ACC112 (cell line): ENCODE measurements around the gene BRAF.
A peak's percentile ranks its signal among the peaks of the same experiment; 100 is the strongest.
"Not testable (repeated sequence)": the region's sequence is repeated elsewhere in the genome, so short reads cannot be mapped to it uniquely, and the experiment has no call there.

Source experiments
- H2AFZ ChIP-seq: fragments of 200-600 bp; sonication (generic); one replicate; pipeline ENCODE4 v1.6.0; 2017; ENCODE audit warnings: antibody characterized with exemption, low read length; ENCODE audit not compliant: unreplicated experiment
- H3K27ac ChIP-seq: fragments of 200-600 bp; sonication (generic); 2 replicates; pipeline ENCODE4 v1.5.1; 2014; ENCODE audit warnings: low read depth, mild to moderate bottlenecking, antibody characterized with exemption, low read length, moderate library complexity
- H3K27me3 ChIP-seq: fragments of 200-600 bp; sonication (generic); 2 replicates; pipeline ENCODE4 v1.6.1; 2014; ENCODE audit warnings: mild to moderate bottlenecking, antibody characterized with exemption, low read length, moderate library complexity, mixed read lengths; ENCODE audit not compliant: insufficient read depth
- H3K36me3 ChIP-seq: fragments of 200-600 bp; sonication (generic); 2 replicates; pipeline ENCODE4 v1.6.1; 2016; ENCODE audit warnings: mild to moderate bottlenecking, antibody characterized with exemption, low read length, moderate library complexity, mixed read lengths; ENCODE audit not compliant: insufficient read depth
- H3K4me1 ChIP-seq: fragments of 200-600 bp; sonication (generic); one replicate; pipeline ENCODE4 v1.6.1; 2016; ENCODE audit warnings: low read length, mixed read lengths; ENCODE audit not compliant: insufficient read depth, unreplicated experiment, control insufficient read depth
- H3K4me3 ChIP-seq: fragments of 200-600 bp; sonication (generic); 2 replicates; pipeline ENCODE4 v1.5.1; 2014; ENCODE audit warnings: mild to moderate bottlenecking, low read depth, low read length
- H3K79me2 ChIP-seq: fragments of 200-600 bp; sonication (generic); one replicate; pipeline ENCODE4 v1.6.0; 2016; ENCODE audit warnings: low read length; ENCODE audit not compliant: control insufficient read depth, unreplicated experiment, insufficient read depth

Gene BRAF

GRCh38 chr7:140918236-140918635 lies 6.5 kb downstream of the BRAF start:
- no peak overlapping the region for H3K4me3 ChIP-seq
- H3K4me1 ChIP-seq, result peaks cover 12% of the 10 kb centered on the region
- no peak overlapping the region for H2AFZ ChIP-seq
- no peak overlapping the region for H3K27ac ChIP-seq
- no peaks in the 10 kb centered on the region for H3K36me3 ChIP-seq
- no peaks in the 10 kb centered on the region for H3K27me3 ChIP-seq
- peaks cover 88% of the 10 kb centered on the region for H3K79me2 ChIP-seq

DNA sequence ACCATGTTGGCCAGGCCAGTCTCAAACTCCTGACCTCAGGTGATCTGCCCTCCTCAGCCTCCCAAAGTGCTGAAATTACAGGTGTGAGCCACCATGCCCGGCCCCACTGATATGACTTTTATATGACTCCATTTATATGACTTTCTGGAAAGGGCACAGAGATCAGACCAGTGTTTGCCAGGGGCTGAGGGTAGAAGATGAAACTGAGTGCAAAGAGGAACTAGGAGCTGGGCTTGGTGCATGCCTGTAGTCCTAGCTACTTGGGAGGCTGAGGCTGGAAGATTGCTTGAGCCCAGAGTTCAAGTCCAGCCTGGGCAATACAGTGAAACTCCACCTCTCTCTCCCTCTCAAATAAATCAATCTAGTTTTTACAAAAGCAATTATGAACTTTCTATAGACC lies 7.5 kb downstream of the BRAF start:
- Histone ChIP-seq H3K4me3 (no peak overlapping the region), H3K27me3 (no peaks in the 10 kb centered on the region), H3K79me2 (peaks cover 88% of the 10 kb centered on the region), H3K36me3 (no peaks in the 10 kb centered on the region), H3K27ac (no peak overlapping the region), H2AFZ (no peak overlapping the region), H3K4me1 (peaks cover 3% of the 10 kb centered on the region)

DNA sequence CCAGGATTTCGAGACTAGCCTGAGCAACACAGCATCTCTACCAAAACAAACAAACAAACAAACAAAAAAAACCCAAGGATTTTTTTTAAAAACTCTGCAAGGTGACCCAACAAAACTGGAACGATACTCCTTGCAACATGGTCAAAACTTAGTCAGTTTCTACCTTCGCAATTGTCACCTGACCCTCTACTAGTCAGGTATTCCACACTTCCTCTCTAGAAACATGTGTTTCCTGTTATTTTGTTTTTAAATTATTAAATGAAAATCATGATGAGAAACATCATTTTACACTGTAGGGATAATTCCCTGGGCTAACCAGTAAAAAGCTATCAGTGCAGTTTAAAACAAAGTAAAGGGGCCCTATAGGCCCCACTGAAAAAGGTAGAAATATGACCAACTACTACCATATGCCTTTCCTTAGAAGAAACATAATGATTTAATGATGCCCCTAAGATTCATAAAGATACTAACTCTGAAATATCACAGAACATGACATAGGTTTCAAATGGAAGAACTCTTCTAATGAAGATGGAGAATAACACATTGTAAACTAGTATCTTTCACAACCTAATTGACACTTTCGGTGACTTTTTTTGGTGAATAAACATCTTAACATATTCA lies 8.7 kb downstream of the BRAF start:
- H3K4me1 ChIP-seq, result no peaks in the 10 kb centered on the region
- H3K36me3 ChIP-seq, result no peaks in the 10 kb centered on the region
- H2AFZ ChIP-seq, result no peak overlapping the region
- H3K27ac ChIP-seq, result no peak overlapping the region
- no peak overlapping the region for H3K4me3 ChIP-seq
- H3K79me2 ChIP-seq, result peaks cover 90% of the 10 kb centered on the region
- no peaks in the 10 kb centered on the region for H3K27me3 ChIP-seq

DNA sequence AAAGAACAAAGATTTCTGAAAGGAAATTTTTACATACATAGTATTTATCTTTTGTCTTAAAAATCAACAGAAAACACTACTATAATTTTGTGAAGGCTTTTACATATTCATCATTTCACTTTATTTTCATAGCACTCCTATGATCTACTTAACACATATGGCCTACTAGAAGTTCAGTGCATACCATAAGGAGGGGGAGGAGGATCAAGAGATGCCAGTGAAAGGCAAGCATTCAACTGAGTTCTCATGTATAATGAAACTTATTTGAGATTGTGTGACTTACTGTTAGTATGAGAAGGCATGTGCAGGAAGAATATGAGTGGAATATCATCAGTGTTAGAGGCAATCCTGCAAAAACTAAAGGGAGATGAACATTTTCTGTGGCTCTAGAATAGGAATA lies 10.6 kb downstream of the BRAF start:
- no peak overlapping the region for H2AFZ ChIP-seq
- no peak overlapping the region for H3K27ac ChIP-seq
- H3K27me3 ChIP-seq, result no peaks in the 10 kb centered on the region
- no peaks in the 10 kb centered on the region for H3K4me1 ChIP-seq
- no peaks in the 10 kb centered on the region for H3K36me3 ChIP-seq
- no peak overlapping the region for H3K4me3 ChIP-seq
- H3K79me2 ChIP-seq, result peaks cover 87% of the 10 kb centered on the region

DNA sequence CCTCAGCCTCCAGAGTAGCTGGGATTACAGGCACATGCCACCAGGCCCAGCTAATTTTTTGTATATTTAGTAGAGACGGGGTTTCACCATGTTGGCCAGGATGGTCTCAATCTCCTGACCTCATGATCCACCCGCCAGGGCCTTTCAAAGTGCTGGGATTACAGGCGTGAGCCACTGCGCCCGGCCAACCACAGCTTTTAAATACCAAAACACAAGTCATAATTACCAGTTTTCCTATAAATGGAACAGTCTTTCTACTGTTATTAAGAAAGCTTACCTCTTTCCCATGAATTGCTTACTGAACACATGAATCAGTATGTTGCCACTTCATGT lies 11.2 kb downstream of the BRAF start:
- H3K79me2 ChIP-seq, result peaks cover 85% of the 10 kb centered on the region
- H3K4me1 ChIP-seq, H2AFZ ChIP-seq, H3K27ac ChIP-seq, H3K36me3 ChIP-seq, H3K4me3 ChIP-seq, H3K27me3 ChIP-seq: not testable (repeated sequence)

DNA sequence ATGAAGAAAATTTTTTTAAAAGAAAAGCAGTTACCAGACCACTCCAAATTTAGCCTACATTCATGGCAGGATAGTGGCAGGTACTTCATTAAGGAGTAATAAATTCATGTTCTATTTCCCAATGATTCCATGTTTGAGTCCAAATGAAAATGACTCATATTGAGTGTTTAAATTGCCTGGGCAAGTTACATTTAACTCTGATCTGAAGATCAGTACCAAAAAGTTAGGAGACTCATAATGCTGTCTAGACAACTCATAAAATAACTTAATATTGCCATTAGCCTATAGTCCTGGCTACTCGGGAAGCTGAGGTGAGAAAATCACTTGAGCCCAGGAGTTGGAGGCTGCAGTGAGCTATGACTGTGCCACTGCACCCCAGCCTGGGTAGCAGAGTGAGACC lies 13.0 kb downstream of the BRAF start:
- H3K36me3 ChIP-seq, result no peaks in the 10 kb centered on the region
- H3K4me1 ChIP-seq, result no peaks in the 10 kb centered on the region
- no peak overlapping the region for H3K4me3 ChIP-seq
- no peaks in the 10 kb centered on the region for H3K27me3 ChIP-seq
- no peak overlapping the region for H3K27ac ChIP-seq
- H2AFZ ChIP-seq, result no peak overlapping the region
- peaks cover 81% of the 10 kb centered on the region for H3K79me2 ChIP-seq

DNA sequence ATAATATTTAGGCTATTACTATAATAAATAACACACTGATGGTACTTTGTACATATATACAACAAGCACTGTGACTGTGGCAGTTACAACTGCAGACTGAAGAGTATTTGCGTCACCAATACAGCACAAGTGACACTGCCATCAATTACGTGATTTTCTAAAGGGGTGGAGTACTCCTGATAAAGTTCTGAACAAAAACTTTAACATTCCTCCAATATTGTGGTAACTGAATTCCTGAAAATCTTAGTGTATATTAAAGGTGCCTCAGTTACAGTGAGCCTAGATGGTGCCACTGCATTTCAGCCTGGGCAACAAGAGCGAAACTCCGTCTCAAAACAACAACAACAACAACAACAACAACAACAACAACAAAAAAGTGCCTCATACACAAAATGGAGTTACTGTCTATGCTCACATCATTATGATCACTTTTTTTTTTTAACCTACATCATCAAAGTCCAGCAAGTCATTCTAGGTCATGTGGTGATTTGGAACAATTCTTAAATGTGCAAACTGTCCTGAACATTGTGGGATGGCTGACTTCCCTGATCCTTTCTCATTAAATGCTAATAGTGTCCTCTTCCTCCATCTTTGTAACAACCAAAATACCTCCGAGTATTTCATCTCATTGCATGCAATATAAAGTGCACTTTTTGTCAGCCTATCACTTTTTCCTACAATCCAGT lies 15.1 kb downstream of the BRAF start:
- no peak overlapping the region for H3K27ac ChIP-seq
- H3K79me2 ChIP-seq, result peaks cover 75% of the 10 kb centered on the region
- H3K4me1 ChIP-seq, result no peaks in the 10 kb centered on the region
- H3K4me3 ChIP-seq, result no peak overlapping the region
- no peaks in the 10 kb centered on the region for H3K27me3 ChIP-seq
- H3K36me3 ChIP-seq, result no peaks in the 10 kb centered on the region
- no peak overlapping the region for H2AFZ ChIP-seq

DNA sequence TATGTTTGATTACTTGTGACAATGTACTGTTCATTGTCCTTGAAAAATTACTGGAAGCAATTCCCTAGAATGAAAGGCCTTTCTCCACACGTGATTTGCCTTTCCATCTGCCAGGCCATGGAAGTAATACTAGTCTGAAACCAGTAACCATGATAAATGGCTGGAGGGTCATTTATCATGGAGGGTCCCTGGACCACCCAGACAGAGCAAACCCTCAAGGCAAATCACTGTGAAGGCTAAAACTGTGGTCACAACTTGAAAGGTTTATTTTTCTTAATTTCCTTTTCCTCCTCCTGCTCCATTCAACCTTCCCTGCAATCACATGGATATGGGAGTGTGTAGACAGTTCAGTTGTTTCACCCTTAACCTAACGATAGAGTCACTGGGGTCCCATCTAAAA lies 16.4 kb downstream of the BRAF start:
- Histone ChIP-seq H3K27me3 (no peaks in the 10 kb centered on the region), H3K4me1 (peaks cover 3% of the 10 kb centered on the region), H2AFZ (no peak overlapping the region), H3K27ac (no peak overlapping the region), H3K79me2 (peaks cover 71% of the 10 kb centered on the region), H3K4me3 (no peak overlapping the region), H3K36me3 (0 out of 2 replicates have a peak, but pooled peaks cover 3% of the 10 kb centered on the region)

DNA sequence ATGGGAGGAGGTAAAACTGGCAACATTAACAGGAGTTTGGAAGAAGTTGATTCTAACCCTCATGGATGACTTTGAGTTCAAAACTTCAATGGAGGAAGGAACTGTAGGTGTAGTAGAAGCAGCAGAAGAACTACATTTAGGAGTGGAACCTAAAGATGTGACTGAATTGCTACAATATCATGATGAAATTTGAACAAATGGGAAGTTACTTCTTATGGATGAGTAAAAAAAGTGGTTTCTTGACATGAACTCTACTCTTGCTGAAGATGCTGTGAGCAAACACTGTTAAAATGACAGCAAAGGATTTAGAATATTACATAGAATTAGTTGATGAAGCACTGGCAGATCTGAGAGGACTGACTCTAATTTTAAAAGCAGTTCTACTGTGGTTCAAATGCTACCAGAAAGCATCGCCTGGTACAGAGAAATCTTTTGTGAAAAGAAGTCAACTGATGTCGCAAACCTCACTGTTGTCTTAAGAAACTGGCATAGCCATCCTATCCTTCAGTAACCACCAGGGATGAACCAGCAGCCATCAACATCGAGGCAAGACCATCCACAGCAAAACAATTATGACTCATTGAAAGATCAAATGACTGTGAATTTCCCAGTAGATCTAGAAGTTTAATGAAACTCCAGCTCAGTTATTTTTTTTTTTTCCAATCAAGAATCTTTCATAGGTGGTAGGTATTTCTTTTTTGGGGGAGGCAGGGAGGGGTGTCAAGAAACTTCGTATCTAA lies 20.8 kb downstream of the BRAF start:
- no peak overlapping the region for H3K4me3 ChIP-seq
- peaks cover 62% of the 10 kb centered on the region for H3K79me2 ChIP-seq
- 0 out of 2 replicates have a peak, but pooled peaks cover 4% of the 10 kb centered on the region for H3K36me3 ChIP-seq
- peak overlapping the region; percentile 15; the same call in 1 of the 2 replicates for H3K27ac ChIP-seq
- no peaks in the 10 kb centered on the region for H3K27me3 ChIP-seq
- peaks cover 3% of the 10 kb centered on the region for H3K4me1 ChIP-seq
- no peak overlapping the region for H2AFZ ChIP-seq

- no peak overlapping the region for H3K4me3 ChIP-seq
- peaks cover 3% of the 10 kb centered on the region for H3K4me1 ChIP-seq
- H2AFZ ChIP-seq, result no peak overlapping the region
- H3K27ac ChIP-seq, result no peak overlapping the region
- no peaks in the 10 kb centered on the region for H3K27me3 ChIP-seq
- peaks cover 59% of the 10 kb centered on the region for H3K79me2 ChIP-seq
- H3K36me3 ChIP-seq, result 0 out of 2 replicates have a peak, but pooled peaks cover 4% of the 10 kb centered on the region
Measured at GRCh38 chr7:140902303-140902953, 22.3 kb downstream of the BRAF start.
